HEK293 (cell line): ENCODE data around the gene PLCB1.

ENCODE experiments used
- ATF2 ChIP-seq: fragments of 450-650 bp; formaldehyde crosslinking; IDR thresholded peaks from 2 replicates; pipeline ENCODE4 v1.5.1; 2016; ENCODE audit warnings: missing biosample characterization, missing genetic modification characterization, low read depth
- KLF10 ChIP-seq: fragments of 450-650 bp; IDR thresholded peaks from 2 replicates; pipeline ENCODE4 v1.5.1; 2018; ENCODE audit warnings: missing biosample characterization, mild to moderate bottlenecking, missing genetic modification characterization
- ZNF18 ChIP-seq: fragments of 450-650 bp; formaldehyde crosslinking; IDR thresholded peaks from 2 replicates; pipeline ENCODE4 v1.5.1; 2016; ENCODE audit warnings: missing biosample characterization, missing genetic modification characterization
- ZNF510 ChIP-seq: fragments of 450-650 bp; formaldehyde crosslinking; IDR thresholded peaks from 2 replicates; pipeline ENCODE4 v1.5.1; 2018; ENCODE audit warnings: mild to moderate bottlenecking, missing genetic modification characterization, missing biosample characterization; ENCODE audit not compliant: insufficient replicate concordance
- ZNF513 ChIP-seq: fragments of 450-650 bp; IDR thresholded peaks from 2 replicates; pipeline ENCODE4 v1.5.1; 2018; ENCODE audit warnings: missing biosample characterization, missing genetic modification characterization
- ZNF624 ChIP-seq: fragments of 450-650 bp; formaldehyde crosslinking; IDR thresholded peaks from 2 replicates; pipeline ENCODE4 v1.5.1; 2017; ENCODE audit warnings: missing biosample characterization, missing genetic modification characterization
- TF ChIP-seq, protein P1 (sequence below): fragments of 450-650 bp; formaldehyde crosslinking; IDR thresholded peaks from 2 replicates; pipeline ENCODE4 v1.5.1; 2016; ENCODE audit warnings: missing biosample characterization, missing genetic modification characterization
- TF ChIP-seq, protein P2 (sequence below): fragments of 450-650 bp; formaldehyde crosslinking; IDR thresholded peaks from 2 replicates; pipeline ENCODE4 v1.5.1; 2016; ENCODE audit warnings: missing biosample characterization, missing genetic modification characterization, low read depth
- TF ChIP-seq, protein P3 (sequence below): fragments of 450-650 bp; formaldehyde crosslinking; IDR thresholded peaks from 2 replicates; pipeline ENCODE4 v1.5.1; 2016; ENCODE audit warnings: missing biosample characterization, missing genetic modification characterization

DNA sequence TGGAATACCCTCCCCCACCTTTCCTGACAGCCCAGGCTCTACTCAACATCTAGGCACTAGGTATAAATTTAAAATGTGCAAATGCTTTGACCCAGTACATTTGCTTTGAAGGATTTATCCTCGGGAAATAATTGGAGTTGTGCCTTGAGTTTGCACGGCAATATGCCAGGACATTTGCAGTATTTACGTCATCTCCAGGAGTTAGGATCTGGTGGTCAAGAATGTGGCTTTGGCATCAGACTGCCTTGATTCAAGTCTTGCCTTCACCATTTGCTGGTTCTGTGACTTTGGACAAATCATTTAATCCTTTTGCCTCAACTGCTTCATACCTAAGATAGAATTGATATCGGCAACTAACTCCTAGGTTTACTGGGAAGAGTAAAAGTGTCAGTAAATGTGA, 169.6 kb downstream of the PLCB1 start:
- TF ChIP-seq, protein P1, sequence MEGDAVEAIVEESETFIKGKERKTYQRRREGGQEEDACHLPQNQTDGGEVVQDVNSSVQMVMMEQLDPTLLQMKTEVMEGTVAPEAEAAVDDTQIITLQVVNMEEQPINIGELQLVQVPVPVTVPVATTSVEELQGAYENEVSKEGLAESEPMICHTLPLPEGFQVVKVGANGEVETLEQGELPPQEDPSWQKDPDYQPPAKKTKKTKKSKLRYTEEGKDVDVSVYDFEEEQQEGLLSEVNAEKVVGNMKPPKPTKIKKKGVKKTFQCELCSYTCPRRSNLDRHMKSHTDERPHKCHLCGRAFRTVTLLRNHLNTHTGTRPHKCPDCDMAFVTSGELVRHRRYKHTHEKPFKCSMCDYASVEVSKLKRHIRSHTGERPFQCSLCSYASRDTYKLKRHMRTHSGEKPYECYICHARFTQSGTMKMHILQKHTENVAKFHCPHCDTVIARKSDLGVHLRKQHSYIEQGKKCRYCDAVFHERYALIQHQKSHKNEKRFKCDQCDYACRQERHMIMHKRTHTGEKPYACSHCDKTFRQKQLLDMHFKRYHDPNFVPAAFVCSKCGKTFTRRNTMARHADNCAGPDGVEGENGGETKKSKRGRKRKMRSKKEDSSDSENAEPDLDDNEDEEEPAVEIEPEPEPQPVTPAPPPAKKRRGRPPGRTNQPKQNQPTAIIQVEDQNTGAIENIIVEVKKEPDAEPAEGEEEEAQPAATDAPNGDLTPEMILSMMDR: no peak
- TF ChIP-seq, protein P2, sequence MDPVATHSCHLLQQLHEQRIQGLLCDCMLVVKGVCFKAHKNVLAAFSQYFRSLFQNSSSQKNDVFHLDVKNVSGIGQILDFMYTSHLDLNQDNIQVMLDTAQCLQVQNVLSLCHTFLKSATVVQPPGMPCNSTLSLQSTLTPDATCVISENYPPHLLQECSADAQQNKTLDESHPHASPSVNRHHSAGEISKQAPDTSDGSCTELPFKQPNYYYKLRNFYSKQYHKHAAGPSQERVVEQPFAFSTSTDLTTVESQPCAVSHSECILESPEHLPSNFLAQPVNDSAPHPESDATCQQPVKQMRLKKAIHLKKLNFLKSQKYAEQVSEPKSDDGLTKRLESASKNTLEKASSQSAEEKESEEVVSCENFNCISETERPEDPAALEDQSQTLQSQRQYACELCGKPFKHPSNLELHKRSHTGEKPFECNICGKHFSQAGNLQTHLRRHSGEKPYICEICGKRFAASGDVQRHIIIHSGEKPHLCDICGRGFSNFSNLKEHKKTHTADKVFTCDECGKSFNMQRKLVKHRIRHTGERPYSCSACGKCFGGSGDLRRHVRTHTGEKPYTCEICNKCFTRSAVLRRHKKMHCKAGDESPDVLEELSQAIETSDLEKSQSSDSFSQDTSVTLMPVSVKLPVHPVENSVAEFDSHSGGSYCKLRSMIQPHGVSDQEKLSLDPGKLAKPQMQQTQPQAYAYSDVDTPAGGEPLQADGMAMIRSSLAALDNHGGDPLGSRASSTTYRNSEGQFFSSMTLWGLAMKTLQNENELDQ (tag by site-specific recombination): no peak
- TF ChIP-seq ZNF624 (tag by site-specific recombination) (no peak), ZNF510 (no peak), ZNF513 (tag by site-specific recombination) (no peak), KLF10 (tag by site-specific recombination) (no peak), ATF2 (tag by site-specific recombination) (no peak), ZNF18 (tag by site-specific recombination) (no peak)
- TF ChIP-seq, protein P3, sequence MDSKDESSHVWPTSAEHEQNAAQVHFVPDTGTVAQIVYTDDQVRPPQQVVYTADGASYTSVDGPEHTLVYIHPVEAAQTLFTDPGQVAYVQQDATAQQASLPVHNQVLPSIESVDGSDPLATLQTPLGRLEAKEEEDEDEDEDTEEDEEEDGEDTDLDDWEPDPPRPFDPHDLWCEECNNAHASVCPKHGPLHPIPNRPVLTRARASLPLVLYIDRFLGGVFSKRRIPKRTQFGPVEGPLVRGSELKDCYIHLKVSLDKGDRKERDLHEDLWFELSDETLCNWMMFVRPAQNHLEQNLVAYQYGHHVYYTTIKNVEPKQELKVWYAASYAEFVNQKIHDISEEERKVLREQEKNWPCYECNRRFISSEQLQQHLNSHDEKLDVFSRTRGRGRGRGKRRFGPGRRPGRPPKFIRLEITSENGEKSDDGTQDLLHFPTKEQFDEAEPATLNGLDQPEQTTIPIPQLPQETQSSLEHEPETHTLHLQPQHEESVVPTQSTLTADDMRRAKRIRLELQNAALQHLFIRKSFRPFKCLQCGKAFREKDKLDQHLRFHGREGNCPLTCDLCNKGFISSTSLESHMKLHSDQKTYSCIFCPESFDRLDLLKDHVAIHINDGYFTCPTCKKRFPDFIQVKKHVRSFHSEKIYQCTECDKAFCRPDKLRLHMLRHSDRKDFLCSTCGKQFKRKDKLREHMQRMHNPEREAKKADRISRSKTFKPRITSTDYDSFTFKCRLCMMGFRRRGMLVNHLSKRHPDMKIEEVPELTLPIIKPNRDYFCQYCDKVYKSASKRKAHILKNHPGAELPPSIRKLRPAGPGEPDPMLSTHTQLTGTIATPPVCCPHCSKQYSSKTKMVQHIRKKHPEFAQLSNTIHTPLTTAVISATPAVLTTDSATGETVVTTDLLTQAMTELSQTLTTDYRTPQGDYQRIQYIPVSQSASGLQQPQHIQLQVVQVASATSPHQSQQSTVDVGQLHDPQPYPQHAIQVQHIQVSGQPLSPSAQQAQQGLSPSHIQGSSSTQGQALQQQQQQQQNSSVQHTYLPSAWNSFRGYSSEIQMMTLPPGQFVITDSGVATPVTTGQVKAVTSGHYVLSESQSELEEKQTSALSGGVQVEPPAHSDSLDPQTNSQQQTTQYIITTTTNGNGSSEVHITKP (tag by site-specific recombination): no peak
